ENCODE measurements around the gene RARS1. TPM values are rescaled to one million over a fixed set of nuclear protein-coding genes. Genes with fewer than 3 reads are reported as not detected.
A peak's percentile ranks its signal among the peaks of the same experiment; 100 is the strongest.
"Not testable (repeated sequence)": the region's sequence is repeated elsewhere in the genome, so short reads cannot be mapped to it uniquely, and the experiment has no call there.

The RARS1 gene
- polyA plus RNA-seq, 5 donors = 64.8 to 90.8 (median 73.5) TPM

DNA sequence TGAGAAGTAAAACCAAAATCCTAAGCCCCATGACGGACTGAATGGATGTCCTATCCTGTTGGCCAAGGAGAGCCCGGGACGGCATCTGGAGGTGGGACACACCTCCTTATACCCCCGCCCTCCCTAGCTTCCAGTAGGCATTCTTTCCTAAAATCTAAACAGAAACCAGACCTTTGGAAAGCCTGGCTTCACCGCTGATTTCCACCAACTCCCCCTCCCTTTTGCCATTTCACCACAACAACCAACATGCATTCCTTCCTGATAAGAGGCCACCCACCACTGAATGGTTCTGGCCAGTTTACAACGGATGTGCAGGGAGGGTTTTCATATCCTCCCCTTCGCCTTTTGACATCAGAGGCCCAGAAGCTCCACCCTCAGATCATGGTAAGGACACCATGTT, 9.2 kb upstream of the RARS1 start:
- no peak for DNase-seq

DNA sequence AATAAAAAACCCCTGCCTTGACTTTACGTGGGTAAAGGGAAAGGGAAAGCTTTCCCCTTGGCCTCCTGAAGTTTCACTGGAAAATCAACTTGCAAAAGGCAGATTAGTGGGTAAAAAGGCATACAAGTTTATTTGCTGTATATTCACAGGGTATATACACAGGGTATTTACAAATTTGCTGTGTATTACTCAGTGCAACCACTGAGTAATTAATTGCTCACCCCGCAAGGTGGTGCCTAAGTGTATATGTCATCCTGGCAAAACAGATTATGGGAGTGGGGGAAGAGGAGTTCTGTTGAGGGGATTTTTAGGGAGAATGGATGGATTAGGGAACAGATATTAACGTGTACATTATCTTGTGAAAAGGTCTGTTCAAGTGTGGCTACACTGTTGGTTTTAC, 7.1 kb upstream of the RARS1 start:
- DNase-seq = no peak

DNA sequence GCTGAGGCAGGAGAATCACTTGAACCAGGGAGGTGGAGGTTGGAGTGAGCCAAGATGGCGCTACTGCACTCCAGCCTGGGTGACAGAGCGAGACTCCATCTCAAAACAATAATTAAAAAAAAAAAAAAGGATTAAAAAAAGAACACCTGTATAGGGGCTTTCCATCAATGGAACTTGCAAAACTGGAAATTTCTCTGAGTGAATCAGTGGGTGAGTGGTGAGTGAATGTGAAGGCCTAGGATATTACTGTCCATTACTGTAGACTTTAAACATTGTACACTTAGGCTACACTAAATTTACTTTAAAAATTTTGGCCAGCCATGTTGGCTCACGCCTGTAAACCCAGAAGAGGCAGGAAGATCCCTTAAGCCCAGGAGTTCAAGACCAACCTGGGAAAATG, 5.7 kb upstream of the RARS1 start:
- no peak for DNase-seq

DNA sequence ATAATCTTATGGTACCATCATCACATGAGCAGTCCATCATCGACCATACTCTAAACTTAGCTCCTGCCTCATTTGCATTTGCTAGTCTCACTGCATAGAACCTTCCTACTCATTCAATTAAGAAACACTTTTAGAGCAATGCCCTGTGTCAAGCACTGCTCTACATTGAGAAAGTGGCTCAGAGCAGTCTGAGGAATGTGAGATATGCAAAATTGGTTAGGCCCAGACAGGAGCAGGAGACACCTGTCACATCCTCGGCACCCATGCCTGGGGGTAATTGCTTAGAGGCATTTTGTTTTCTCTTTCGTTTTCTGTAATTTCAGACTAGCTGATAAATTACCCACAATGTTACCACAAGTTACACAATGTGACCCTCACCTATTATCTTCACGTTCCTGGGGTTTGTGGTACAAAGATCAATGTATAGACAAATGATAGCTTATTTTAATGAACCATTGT, 4.9 kb upstream of the RARS1 start:
- no peak for DNase-seq

DNA sequence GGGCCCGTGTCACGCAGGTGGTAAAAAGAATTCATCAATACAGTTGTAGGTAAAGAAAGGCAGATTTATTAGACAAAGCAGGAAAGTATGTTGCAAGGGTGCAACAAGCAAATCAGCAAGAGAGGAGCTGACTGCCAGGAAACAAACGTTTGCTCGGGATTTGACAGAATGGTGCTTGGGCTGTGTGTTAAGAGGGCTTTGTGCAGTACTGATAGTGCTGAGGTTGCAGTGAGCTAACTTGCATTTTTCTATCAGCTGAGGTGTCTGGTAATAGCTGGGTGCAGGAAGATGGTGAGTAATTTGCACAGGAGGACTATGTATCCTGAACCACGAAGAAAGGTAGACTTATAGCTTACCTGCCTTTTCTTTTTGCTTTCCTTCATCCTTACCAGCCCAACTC, 3.9 kb upstream of the RARS1 start:
- no peak for DNase-seq

DNA sequence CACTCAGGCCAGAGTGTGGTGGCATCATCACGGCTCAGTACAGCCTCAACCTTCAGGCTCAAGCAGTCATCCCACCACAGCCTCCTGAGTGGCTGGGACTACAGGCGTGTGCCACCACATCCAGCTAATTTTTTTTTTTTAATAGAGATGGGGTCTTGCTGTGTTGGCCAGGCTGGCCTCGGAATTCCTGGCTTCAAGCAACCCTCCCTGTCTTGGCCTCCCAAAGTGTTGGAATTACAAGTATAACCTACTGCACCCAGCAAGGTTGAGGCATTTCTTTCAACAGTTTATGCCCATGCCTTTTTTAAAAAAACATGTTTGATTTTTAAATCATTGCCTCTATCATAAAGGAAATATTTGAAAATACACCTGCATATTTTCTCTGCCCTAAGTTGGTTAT, 2.8 kb downstream of the RARS1 start:
- no peak for DNase-seq

DNA sequence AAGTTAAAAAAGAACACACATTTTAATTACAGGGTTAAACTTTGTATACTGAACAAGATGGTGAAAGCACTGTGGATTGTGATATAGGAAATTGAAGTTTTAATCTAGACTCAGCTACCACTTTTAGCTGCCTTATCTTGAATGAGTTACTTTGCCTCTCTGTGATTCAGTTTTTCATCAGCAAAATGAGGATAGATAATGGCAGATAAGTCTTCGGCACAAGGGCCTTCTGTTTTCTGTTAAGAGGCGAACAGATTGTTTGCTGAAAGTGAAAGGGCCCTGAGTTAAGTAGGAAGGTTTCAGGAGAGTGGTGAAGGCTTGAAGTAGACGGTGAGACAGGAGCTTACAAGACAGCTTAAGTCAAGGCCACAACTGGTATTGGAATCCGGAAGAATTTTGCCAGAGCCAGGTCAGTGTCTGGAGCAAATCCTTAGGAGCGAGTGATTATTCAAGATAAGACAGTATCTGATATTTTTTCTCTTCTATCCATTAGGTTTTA, 7.8 kb downstream of the RARS1 start:
- no peak for DNase-seq

DNA sequence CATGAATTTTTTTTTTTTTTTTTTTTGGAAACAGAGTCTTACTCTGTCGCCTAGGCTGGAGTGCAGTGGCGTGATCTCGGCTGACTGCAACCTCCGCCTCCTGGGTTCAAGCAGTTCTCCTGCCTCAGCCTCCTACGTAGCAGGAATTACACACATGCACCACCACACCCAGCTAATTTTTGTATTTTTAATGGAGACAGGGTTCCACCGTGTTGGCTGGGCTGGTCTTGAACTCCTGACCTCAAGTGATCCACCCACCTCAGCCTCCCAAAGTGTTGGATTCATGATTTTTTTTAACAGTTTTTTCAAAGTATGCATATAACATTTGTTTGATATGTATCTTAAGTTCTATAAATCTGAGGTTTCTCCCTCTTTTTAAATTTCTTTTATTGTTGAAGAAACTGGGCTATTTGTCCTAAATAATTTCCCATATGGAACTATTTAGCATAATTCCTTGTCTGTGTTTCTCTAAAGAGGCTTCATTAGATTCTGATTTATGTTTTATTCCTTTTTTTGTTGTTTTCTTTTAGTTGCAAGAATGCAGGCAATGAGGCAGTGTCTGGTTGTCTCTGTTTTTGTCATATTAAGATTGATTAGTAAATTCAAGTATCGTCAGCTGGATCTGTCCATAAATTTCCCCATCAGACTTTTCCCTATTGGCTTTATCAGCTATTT, 16.4 kb downstream of the RARS1 start:
- no peak for DNase-seq

DNA sequence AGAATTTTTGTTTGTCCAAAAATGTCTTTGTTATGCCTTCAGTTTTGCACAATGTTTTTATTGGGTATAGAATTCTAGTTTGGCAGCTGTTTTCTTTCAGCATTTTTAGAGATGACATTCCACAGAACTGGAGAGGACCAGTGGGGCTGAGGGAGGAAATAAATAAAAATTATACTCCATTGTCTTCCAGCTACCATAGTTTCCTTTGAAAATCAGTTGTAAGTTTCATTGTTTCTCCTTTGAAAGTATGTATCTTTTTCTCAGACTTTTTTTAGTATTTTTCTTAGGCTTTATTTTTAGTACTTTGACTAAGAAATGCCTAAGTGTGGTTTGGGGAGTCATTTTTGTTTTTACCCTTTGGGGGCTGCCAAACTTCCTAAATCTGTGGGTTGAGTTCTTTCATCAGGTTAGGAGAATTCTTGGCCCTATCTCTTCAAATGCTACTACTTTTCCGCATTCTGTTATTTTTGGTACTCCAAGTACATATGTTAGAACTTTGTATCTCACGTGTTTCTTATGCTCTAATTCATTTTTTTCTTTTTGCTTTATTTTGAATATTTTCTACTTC, 27.7 kb downstream of the RARS1 start:
- no peak for DNase-seq

DNA sequence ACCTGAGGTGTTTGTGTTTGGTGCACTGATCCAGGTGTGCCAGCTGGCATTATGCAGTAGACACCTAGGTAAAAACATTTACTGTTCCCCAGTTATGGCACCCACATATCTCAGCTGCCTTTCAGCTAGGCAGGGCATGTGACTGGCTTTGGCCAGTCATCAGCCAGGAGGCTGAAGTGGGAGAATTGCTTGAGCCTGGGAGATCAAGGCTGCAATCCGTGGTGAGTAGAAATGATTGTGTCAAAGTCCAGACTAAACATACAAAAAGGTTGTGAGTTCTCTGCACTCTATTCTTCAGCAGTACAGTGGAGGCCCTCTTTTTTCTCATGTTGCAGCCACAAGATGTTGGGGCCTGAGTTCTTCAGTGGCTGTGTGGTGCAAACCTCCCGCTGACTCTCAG, 39.6 kb downstream of the RARS1 start:
- DNase-seq = no peak

DNA sequence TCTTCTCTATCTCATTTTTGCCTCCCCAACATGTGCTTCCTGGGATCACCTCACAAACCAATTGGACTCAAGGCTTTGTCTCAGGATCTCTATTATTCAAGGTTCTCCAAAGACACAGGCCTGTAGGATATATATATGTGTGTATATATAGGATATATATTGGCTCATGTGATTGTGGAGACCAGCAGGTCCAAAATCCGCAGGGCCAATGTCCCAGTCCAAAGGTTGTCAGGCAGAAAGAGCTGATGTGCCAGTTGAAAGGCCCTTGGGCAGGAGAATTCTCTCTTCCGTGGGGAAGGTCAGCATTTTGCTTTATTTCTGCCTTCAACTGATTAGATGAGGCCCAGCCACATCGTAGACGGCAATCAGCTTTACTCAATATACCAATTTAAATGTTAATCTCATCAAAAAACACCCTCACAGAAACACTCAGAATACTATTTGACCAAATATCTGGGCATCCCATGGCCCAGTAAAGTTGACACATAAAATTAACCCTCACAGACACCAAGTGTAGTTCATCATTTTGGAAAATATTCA, 41.6 kb downstream of the RARS1 start:
- DNase-seq = no peak

DNA sequence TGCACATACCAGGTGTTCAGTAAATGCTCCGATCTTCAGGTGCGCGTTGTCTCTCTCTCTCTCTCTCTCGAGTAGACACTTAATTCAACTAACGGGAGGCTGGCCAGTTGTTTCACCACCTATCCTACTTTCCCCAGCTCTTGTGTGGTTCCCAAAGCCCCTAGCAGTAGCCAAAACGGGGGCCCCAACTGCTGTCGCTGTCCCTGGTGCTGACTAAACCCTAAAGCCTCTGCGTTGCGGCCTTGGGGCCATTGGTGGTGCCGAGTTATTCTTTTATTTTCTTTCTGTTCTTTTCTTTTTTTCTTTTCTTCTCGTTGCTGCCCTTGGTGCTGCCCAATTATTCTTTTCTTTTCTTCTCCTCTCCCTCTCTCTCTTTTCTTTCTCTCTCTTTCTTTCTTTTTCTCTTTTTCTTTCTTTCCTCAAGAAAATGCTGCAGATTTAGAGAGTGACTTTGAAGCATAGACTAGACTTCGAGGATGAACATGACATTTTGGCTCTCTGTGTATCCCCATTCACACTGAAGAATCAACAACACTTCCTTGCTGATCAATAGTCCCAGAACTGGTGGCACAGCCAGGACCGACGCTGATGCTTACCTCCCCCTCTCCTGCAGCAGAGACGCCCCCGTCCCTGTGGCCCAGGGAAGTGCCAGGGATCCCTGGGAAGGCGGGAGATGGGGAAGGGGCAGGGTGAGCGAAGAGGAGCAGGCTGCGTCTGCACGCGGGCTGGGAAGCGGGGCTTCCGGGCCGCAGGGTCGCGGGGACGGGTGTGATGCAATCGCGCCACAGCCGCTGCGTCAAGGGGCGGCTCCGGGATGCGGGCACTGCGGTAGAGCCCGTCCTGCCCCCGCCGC, 42.5 kb downstream of the RARS1 start, which contains the start of gene FBLL1:
Gene FBLL1 (plus strand): TSS at position 785 of the 853 bp plus-strand sequence. CDS start 200 bp downstream, outside the sequence.
- peak; percentile 31 to 40 for DNase-seq

DNA sequence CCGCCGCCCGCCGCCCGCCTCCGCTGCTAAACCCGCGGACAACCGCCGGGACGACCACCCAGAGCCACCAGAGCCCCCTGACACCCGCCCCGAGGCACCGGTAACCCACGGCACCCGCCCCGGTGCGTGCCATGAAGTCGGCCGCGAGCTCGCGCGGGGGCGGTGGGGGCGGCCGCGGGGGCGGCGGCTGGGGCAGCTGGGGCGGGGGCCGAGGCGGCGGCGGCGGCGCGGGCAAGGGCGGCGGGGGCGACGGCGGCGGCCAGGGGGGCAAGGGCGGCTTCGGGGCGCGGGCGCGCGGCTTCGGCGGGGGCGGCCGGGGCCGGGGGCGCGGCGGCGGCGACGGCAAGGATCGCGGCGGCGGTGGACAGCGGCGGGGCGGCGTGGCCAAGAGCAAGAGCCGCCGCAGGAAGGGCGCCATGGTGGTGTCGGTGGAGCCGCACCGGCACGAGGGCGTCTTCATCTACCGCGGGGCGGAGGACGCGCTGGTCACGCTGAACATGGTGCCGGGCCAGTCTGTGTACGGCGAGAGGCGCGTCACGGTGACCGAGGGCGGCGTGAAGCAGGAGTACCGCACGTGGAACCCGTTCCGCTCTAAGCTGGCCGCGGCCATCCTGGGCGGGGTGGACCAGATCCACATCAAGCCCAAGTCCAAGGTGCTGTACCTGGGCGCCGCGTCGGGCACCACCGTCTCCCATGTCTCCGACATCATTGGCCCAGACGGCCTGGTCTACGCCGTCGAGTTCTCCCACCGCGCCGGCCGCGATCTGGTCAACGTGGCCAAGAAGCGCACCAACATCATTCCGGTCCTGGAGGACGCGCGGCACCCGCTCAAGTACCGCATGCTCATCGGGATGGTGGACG, 43.3 kb downstream of the RARS1 start:
- DNase-seq = no peak

DNA sequence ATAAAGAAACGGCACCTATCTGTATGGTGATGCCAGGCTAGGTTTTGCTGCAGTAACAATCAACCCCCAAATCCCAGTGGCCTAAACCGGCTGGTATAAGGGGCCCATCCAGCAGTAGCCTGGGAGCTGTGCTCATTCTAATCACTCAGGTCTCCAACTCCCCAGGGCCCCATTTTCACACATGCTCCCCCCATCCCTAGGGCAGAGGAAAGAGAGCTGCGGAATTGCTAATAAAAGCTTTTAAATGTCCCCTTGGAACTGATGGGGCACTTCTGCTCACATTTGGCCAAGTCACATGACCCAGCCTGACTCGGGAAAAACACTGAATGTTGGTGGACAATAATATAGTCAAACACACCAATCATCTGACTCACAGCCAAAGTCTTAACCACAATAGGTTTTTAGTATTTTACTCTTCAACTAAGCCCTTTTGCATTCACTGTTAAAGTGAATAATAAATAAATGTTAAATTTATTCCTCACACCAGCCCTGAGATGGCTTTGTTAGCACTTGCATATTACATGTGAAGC, 44.4 kb downstream of the RARS1 start:
- DNase-seq = no peak

DNA sequence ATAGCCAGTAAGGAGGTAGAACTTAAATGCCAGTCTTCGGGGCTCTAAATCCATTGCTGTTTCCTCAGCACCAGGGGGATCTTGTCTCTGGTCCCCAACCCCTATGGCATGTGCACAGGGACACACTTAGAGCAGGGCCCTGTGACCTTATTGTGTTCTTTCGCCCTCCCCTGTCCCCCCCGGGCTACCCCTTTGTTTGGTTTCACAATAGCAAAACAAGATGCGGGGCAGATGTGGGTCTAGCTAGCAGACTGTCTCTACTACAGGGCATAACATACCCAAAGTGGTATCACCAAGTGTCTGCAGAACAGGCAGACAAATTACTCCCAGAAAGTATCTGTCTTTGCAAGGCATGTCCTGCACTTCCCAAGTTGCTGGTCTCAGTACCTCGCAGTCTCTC, 44.9 kb downstream of the RARS1 start:
- no peak for DNase-seq

DNA sequence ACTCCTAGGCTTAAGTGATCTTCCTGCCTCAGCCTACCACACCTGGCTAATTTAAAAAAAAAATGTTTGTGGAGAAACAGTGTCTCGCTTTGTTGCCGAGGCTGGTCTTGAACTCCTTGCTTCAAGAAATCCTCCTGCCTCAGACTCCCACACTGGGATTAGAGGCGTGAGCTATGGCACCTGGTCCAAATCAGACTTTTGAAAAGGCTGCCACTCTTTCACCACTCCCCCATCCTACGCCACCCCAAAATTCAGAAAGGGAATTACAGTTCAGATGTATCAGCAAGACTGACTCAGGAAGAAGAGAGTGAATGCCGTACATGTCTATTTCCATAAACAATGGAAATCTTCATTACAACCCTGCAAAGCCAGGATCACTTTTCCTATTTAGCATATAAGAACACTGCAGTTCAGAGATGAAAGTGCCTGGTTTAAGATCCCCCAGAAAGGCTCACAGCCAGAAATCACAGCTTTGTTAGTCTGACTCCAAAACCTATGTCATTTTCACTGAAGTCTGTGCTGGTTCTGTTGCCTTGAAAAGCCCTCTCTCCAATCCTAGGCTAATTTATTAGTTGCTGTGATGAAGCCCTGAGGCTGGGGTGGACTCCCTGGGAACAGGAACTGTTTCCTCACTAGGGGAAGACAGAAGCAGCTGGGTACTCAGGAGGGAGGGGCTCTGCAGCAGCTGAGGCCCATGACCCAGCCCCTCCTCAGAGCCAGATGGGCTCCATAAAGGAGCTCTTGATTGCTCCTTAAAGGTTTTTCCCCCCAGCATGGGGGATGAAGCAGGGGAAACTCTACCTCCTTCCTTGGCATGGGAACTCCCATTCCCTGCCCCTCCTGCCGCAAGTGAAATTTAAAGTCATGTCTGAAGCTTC, 46.0 kb downstream of the RARS1 start:
- no peak for DNase-seq

DNA sequence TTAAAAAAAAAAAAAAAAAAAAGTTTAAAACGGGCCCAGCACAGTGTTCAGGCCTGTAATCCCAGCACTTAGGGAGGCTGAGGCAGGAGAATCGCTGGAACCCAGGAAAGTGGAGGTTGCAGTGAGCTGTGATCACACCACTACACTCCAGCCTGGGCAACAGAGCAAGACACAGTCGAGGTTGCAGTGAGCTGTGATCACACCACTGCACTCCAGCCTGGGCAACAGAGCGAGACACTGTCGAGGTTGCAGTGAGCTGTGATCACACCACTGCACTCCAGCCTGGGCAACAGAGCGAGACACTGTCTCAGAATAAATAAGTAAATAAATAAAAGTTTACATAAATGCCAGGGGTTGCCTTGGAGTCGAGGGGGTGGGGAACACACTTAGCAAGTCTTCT, 48.1 kb downstream of the RARS1 start:
- DNase-seq = not testable (repeated sequence)

DNA sequence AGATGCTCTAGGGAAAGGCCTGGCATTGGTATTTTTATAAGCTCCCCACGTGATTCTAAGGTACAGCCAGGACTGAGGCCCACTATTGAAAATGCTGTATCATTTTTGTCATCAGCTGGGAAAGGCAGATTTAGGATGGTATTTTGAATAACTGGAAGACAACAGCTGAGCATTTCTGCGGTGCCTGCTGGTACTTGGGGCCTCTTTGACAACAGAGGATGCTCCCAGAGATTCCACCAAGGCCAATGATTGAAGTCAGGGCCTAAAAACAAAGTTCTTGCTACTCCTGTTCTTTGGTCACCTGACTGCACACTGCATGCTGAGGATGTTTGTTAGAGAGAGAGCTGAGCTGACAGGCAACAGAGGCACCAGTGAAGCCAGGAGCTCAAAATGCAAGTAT, 50.9 kb downstream of the RARS1 start:
- DNase-seq = no peak

DNA sequence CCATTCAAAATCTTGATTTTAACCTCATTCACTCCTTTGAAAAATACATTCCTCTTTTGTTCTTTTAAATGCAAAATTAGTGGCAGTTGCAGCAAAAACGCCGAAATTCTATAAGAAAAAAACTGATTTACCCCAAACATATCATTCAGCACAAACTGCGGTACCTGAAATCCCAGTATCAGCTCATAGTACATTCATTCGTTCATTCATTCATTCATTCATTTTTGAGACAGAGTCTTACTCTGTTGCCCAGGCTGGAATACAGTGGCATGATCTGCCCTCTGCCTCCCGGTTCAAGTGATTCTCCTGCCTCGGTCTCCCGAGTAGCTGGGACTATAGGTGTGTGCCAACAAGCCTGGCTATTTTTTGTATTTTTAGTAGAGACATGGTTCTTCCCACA, 63.3 kb downstream of the RARS1 start:
- no peak for DNase-seq

DNA sequence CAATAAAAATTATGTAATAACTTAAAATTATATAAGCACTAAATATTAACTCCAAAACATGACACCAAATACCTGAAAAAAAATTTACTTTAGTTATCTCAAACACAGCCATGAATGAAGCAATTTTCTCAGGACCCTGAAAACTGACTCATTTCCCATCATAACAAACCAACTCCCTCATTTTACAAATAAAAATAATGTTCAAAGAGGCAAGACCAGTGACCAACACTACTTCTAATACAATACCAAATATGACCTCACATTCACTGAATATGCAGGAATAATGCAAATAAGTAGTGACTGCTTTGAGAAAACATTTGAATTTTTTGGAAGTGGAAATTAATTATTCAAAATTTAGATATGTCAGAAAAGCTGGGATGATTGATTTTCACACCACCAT, 64.4 kb downstream of the RARS1 start:
- no peak for DNase-seq

All from right lung (tissue), 5 donors.